MM.1S (cell line): ENCODE results near the gene BIRC7.

ENCODE experiments used
- DNase-seq: peaks from one replicate; pipeline ENCODE4 v3.0.0-alpha.2; 2015
- H2AFZ ChIP-seq: fragments of 300-600 bp; sonication (generic); 2 replicates; pipeline ENCODE4 v1.6.0; 2016; ENCODE audit warnings: antibody characterized with exemption, low read length
- H3F3A ChIP-seq: fragments of 300-600 bp; sonication (generic); 2 replicates; pipeline ENCODE4 v1.6.1; 2016; ENCODE audit warnings: mild to moderate bottlenecking, antibody characterized with exemption, low read length, moderate library complexity, mixed read lengths; ENCODE audit not compliant: insufficient read depth
- H3K27ac ChIP-seq: fragments of 300-600 bp; sonication (generic); 2 replicates; pipeline ENCODE4 v1.5.1; 2016; ENCODE audit warnings: mild to moderate bottlenecking, low read length
- H3K27me3 ChIP-seq: fragments of 300-600 bp; sonication (generic); replicated peaks from 2 replicates; pipeline ENCODE4 v1.6.0; 2016; ENCODE audit warnings: low read length; ENCODE audit not compliant: insufficient read depth
- H3K36me3 ChIP-seq: fragments of 300-600 bp; sonication (generic); replicated peaks from 2 replicates; pipeline ENCODE4 v1.6.1; 2016; ENCODE audit warnings: mild to moderate bottlenecking, low read length, mixed read lengths; ENCODE audit not compliant: insufficient read depth
- H3K4me1 ChIP-seq: fragments of 300-600 bp; sonication (generic); 2 replicates; pipeline ENCODE4 v1.6.1; 2016; ENCODE audit warnings: low read length, mixed read lengths
- H3K4me2 ChIP-seq: fragments of 300-600 bp; sonication (generic); 2 replicates; pipeline ENCODE4 v1.6.0; 2016; ENCODE audit warnings: low read depth, low read length
- H3K4me3 ChIP-seq: fragments of 300-600 bp; sonication (generic); 2 replicates; pipeline ENCODE4 v1.5.1; 2016; ENCODE audit warnings: low read length, mixed read lengths
- H3K79me2 ChIP-seq: fragments of 300-600 bp; sonication (generic); 2 replicates; pipeline ENCODE4 v1.6.1; 2016; ENCODE audit warnings: mixed run types, low read length, mixed read lengths
- H3K9ac ChIP-seq: fragments of 300-600 bp; sonication (generic); 2 replicates; pipeline ENCODE4 v1.6.1; 2016; ENCODE audit warnings: low read length, mixed read lengths
- H3K9me2 ChIP-seq: fragments of 300-600 bp; sonication (generic); replicated peaks from 2 replicates; pipeline ENCODE4 v1.6.1; 2016; ENCODE audit warnings: mild to moderate bottlenecking, low read length, mixed read lengths; ENCODE audit not compliant: insufficient read depth
- H3K9me3 ChIP-seq: fragments of 300-600 bp; sonication (generic); replicated peaks from 2 replicates; pipeline ENCODE4 v1.6.1; 2016; ENCODE audit warnings: mild to moderate bottlenecking, low read length, mixed read lengths; ENCODE audit not compliant: insufficient read depth
- H4K20me1 ChIP-seq: fragments of 300-600 bp; sonication (generic); 2 replicates; pipeline ENCODE4 v1.6.1; 2016; ENCODE audit warnings: mild to moderate bottlenecking, low read length, moderate library complexity, mixed read lengths; ENCODE audit not compliant: insufficient read depth
- CTCF ChIP-seq: fragments of 300-600 bp; sonication (generic); IDR thresholded peaks from 2 replicates; pipeline ENCODE4 v1.5.1; 2016; ENCODE audit warnings: antibody characterized with exemption, low read length, mixed read lengths
- EZH2 ChIP-seq: fragments of 300-600 bp; sonication (generic); optimal IDR thresholded peaks from 2 replicates; pipeline ENCODE3; 2017; ENCODE audit warnings: low read depth, mild to moderate bottlenecking, antibody characterized with exemption, low read length, mixed read lengths
- EZH2phosphoT487 ChIP-seq: fragments of 300-600 bp; sonication (generic); IDR thresholded peaks from 2 replicates; pipeline ENCODE4 v1.6.1; 2018; ENCODE audit warnings: antibody characterized with exemption, low read length

The BIRC7 gene

GRCh38 chr20:63279931-63280330 is 44.2 kb downstream of the BIRC7 start:
- Histone ChIP-seq H3K36me3 (no peaks in the 10 kb centered on the region), H4K20me1 (no peaks in the 10 kb centered on the region), H3K4me3 (no peak overlapping the region), H2AFZ (no peak overlapping the region), H3K27me3 (no peaks in the 10 kb centered on the region), H3K27ac (no peak overlapping the region), H3K9ac (no peak overlapping the region), H3K9me3 (no peaks in the 10 kb centered on the region), H3K79me2 (peaks cover 28% of the 10 kb centered on the region), H3K4me1 (no peaks in the 10 kb centered on the region), H3F3A (no peaks in the 10 kb centered on the region), H3K4me2 (no peak overlapping the region), H3K9me2 (no peaks in the 10 kb centered on the region)
- DNase-seq = no peak
- TF ChIP-seq CTCF (no peak), EZH2phosphoT487 (no peak), EZH2 (no peak)

- H3K79me2 ChIP-seq = peaks cover 24% of the 10 kb centered on the region
- no peaks in the 10 kb centered on the region for H3K27me3 ChIP-seq
- no peaks in the 10 kb centered on the region for H3K36me3 ChIP-seq
- DNase-seq = no peak
- TF ChIP-seq EZH2 = no peak
- TF ChIP-seq CTCF = no peak
- TF ChIP-seq EZH2phosphoT487 = no peak
- H3K4me2 ChIP-seq = no peak overlapping the region
- no peak overlapping the region for H3K27ac ChIP-seq
- no peak overlapping the region for H2AFZ ChIP-seq
- no peak overlapping the region for H3K4me3 ChIP-seq
- H3K9ac ChIP-seq = no peak overlapping the region
- no peaks in the 10 kb centered on the region for H4K20me1 ChIP-seq
- H3K4me1 ChIP-seq = no peaks in the 10 kb centered on the region
- no peaks in the 10 kb centered on the region for H3K9me2 ChIP-seq
- H3K9me3 ChIP-seq = no peaks in the 10 kb centered on the region
- H3F3A ChIP-seq = no peaks in the 10 kb centered on the region
Measured at GRCh38 chr20:63280371-63280770, 44.7 kb downstream of the BIRC7 start.

- H3K9me2 ChIP-seq = no peaks in the 10 kb centered on the region
- no peaks in the 10 kb centered on the region for H3K36me3 ChIP-seq
- H3K9me3 ChIP-seq = no peaks in the 10 kb centered on the region
- H3K9ac ChIP-seq = no peak overlapping the region
- no peaks in the 10 kb centered on the region for H3F3A ChIP-seq
- TF ChIP-seq EZH2phosphoT487 = no peak
- TF ChIP-seq EZH2 = no peak
- no peak overlapping the region for H3K4me3 ChIP-seq
- no peak overlapping the region for H2AFZ ChIP-seq
- peaks cover 17% of the 10 kb centered on the region for H3K79me2 ChIP-seq
- no peaks in the 10 kb centered on the region for H4K20me1 ChIP-seq
- H3K4me1 ChIP-seq = no peaks in the 10 kb centered on the region
- H3K4me2 ChIP-seq = no peak overlapping the region
- H3K27ac ChIP-seq = no peak overlapping the region
- no peak for DNase-seq
- H3K27me3 ChIP-seq = no peaks in the 10 kb centered on the region
Measured at GRCh38 chr20:63280929-63281545, 45.3 kb downstream of the BIRC7 start.

DNA sequence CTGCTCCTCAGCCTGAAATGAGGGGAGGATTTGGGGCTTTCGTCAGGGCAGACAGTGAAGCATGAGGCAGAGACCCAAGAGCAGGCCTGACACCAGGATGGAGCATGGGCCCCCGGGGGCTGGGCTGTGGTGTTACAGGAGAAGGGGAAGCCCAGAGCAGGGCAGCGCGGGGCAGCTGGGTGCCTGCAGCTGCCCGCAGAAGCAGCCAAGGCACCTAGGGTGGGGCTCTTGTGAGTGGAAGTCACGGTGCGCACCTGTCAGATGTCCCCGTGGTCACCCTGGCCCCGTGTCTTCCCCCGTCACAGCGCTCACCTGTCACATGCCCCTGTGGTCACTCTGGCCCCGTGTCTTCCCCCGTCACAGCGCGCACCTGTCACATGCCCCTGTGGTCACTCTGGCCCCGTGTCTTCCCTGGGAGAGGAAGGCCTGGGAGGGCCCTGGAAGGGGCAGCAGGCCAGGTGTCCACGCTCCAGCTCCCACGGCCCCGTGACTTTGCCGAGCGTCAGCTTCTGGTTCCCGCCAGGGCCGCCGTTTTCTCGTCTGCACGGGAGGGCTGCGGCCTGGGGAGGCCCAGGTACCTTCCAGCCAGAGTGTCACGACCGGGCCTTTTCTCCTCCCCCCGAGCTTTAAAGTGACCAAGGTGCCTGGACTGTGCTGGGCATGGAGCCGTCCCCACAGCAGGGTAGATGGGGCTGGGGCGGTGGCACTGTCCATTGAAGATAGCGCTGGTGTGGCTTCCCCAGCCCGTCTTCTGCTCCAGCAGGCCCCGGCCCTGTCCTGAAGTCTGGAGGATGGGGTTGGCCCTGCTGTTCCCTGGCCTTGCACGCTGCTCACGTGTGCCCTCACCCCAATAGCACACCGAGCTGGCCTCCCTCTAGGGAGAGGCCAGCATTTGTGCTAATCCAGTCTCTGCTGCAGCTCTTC is 46.3 kb downstream of the BIRC7 start:
- Histone ChIP-seq H3K4me1 (no peaks in the 10 kb centered on the region), H3K27me3 (no peaks in the 10 kb centered on the region), H3K9me3 (no peaks in the 10 kb centered on the region), H3K4me3 (no peak overlapping the region), H3K4me2 (no peak overlapping the region), H3K9ac (no peak overlapping the region), H2AFZ (no peak overlapping the region), H4K20me1 (no peaks in the 10 kb centered on the region), H3K27ac (no peak overlapping the region), H3F3A (no peaks in the 10 kb centered on the region), H3K9me2 (no peaks in the 10 kb centered on the region), H3K79me2 (peaks cover 7% of the 10 kb centered on the region), H3K36me3 (no peaks in the 10 kb centered on the region)
- DNase-seq = no peak
- TF ChIP-seq CTCF = no peak
- no peak for TF ChIP-seq EZH2phosphoT487
- TF ChIP-seq EZH2 = no peak
